ENCODE data around the gene ADAMTS6.

Gene ADAMTS6

DNA sequence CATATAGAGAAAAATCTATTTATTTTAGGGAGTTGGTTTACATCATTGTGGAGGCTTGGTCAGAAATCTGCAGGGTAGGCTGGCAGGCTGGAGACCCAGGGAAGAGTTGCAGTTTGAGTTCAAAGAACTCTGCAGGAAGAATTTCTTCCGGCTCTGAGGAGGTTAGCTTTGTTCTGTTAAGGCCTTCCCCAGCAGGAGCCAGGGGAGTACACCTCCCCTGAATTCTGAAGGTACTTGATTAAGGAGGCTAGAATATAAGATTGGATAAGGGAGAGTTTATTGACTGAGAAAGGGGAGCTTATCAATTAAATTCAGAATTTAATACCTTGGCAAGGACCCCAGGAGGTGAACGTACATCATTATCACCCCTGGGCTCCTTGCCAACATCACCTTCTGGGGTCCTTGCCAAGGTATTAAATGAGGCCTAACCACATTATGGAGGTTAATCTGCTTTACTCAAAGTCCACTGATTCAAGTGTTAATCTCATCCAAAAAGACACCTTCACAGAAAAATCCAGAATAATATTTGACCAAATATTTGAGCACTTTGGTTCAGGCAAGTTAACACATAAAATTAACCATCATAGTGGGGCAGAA lies 361.3 kb downstream of the ADAMTS6 start:
- Histone ChIP-seq H3K27me3 (ENCODE audit: control insufficient read depth, low read length) (no peaks in the 10 kb centered on the region), H3K4me2 (ENCODE audit: low read length) (no peak overlapping the region), H3K27ac (ENCODE audit: low read depth, low read length) (no peak overlapping the region), H3K79me2 (ENCODE audit: control insufficient read depth, low read length) (no peaks in the 10 kb centered on the region), H3K9me3 (ENCODE audit: control insufficient read depth, insufficient read depth, low read length) (no peaks in the 10 kb centered on the region), H3K9me2 (replicated peaks; ENCODE audit: control insufficient read depth, low read length) (no peaks in the 10 kb centered on the region), H3K4me1 (ENCODE audit: control insufficient read depth, low read length) (peaks cover 17% of the 10 kb centered on the region), H4K20me1 (ENCODE audit: control insufficient read depth, insufficient read depth, low read depth, low read length) (no peaks in the 10 kb centered on the region), H3F3A (ENCODE audit: control insufficient read depth, insufficient read depth) (no peaks in the 10 kb centered on the region), H3K4me3 (ENCODE audit: low read length) (no peak overlapping the region), H3K36me3 (ENCODE audit: control insufficient read depth, low read length) (no peaks in the 10 kb centered on the region)
- no peak for TF ChIP-seq EZH2phosphoT487 (IDR thresholded peaks at IDR 0.05; ENCODE audit: borderline replicate concordance, low read length)
- TF ChIP-seq, protein P1, sequence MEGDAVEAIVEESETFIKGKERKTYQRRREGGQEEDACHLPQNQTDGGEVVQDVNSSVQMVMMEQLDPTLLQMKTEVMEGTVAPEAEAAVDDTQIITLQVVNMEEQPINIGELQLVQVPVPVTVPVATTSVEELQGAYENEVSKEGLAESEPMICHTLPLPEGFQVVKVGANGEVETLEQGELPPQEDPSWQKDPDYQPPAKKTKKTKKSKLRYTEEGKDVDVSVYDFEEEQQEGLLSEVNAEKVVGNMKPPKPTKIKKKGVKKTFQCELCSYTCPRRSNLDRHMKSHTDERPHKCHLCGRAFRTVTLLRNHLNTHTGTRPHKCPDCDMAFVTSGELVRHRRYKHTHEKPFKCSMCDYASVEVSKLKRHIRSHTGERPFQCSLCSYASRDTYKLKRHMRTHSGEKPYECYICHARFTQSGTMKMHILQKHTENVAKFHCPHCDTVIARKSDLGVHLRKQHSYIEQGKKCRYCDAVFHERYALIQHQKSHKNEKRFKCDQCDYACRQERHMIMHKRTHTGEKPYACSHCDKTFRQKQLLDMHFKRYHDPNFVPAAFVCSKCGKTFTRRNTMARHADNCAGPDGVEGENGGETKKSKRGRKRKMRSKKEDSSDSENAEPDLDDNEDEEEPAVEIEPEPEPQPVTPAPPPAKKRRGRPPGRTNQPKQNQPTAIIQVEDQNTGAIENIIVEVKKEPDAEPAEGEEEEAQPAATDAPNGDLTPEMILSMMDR (IDR thresholded peaks at IDR 0.05; ENCODE audit: low read depth, low read length, poor library complexity, severe bottlenecking): no peak

DNA sequence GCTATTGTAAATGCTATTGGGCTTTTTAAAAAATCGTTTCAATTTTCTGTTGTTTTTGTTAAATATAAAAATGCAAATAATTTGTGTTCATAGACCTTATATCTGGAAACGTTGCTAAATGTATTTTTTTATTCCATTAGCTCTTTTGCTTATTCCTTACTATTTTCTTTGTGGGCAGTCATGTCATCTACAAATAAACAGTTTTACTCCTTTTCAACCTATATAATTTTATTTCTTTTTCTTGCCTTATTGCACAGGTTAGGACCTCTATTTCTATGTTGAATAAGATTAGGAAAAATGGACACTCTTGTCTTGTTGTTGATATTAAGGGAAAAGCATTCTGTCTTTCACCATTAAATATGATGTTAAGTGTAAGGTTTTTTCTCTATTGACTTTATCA lies 364.2 kb downstream of the ADAMTS6 start:
- H3F3A ChIP-seq (ENCODE audit: control insufficient read depth, insufficient read depth): no peaks in the 10 kb centered on the region
- H3K4me2 ChIP-seq (ENCODE audit: low read length): no peak overlapping the region
- TF ChIP-seq, protein P1 (IDR thresholded peaks at IDR 0.05; ENCODE audit: low read depth, low read length, poor library complexity, severe bottlenecking): no peak
- no peak for TF ChIP-seq EZH2phosphoT487 (IDR thresholded peaks at IDR 0.05; ENCODE audit: borderline replicate concordance, low read length)

DNA sequence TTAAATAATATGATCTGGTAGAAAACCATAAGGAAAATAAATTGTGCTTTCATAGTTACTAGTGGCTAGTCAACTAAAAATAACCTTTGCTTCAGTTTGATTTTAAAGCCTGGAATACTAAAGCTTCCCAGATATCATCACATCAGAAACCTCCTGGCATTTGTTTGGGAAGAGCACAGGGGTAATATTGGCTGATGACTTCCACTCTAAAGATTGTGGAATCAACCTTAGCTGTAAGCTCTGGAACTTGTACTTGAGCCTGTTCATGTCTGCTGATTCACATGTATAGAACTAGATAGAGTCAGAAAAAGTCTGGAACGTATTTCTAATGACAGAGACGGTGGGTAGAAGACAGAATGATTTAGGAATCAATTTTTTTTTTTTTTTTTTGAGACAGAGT lies 367.9 kb downstream of the ADAMTS6 start:
- no peaks in the 10 kb centered on the region for H3K9me3 ChIP-seq (ENCODE audit: control insufficient read depth, insufficient read depth, low read length)
- TF ChIP-seq, protein P1 (IDR thresholded peaks at IDR 0.05; ENCODE audit: low read depth, low read length, poor library complexity, severe bottlenecking): no peak
- TF ChIP-seq EZH2phosphoT487 (IDR thresholded peaks at IDR 0.05; ENCODE audit: borderline replicate concordance, low read length): no peak

More for the DNA sequence above, 364.2 kb downstream of the ADAMTS6 start:
- no peaks in the 10 kb centered on the region for H3K79me2 ChIP-seq (ENCODE audit: control insufficient read depth, low read length)
- no peaks in the 10 kb centered on the region for H3K9me2 ChIP-seq (replicated peaks; ENCODE audit: control insufficient read depth, low read length)
- H4K20me1 ChIP-seq (ENCODE audit: control insufficient read depth, insufficient read depth, low read depth, low read length): no peaks in the 10 kb centered on the region
- H3K27me3 ChIP-seq (ENCODE audit: control insufficient read depth, low read length): no peaks in the 10 kb centered on the region
- no peaks in the 10 kb centered on the region for H3K4me1 ChIP-seq (ENCODE audit: control insufficient read depth, low read length)
- H3K9me3 ChIP-seq (ENCODE audit: control insufficient read depth, insufficient read depth, low read length): no peaks in the 10 kb centered on the region
- H3K36me3 ChIP-seq (ENCODE audit: control insufficient read depth, low read length): no peaks in the 10 kb centered on the region
- no peak overlapping the region for H3K27ac ChIP-seq (ENCODE audit: low read depth, low read length)
- no peak overlapping the region for H3K4me3 ChIP-seq (ENCODE audit: low read length)

More for the DNA sequence above, 367.9 kb downstream of the ADAMTS6 start:
- no peaks in the 10 kb centered on the region for H3K36me3 ChIP-seq (ENCODE audit: control insufficient read depth, low read length)
- no peaks in the 10 kb centered on the region for H3K27me3 ChIP-seq (ENCODE audit: control insufficient read depth, low read length)
- H3K27ac ChIP-seq (ENCODE audit: low read depth, low read length): no peak overlapping the region
- no peak overlapping the region for H3K4me3 ChIP-seq (ENCODE audit: low read length)
- H3K4me2 ChIP-seq (ENCODE audit: low read length): no peak overlapping the region
- H4K20me1 ChIP-seq (ENCODE audit: control insufficient read depth, insufficient read depth, low read depth, low read length): no peaks in the 10 kb centered on the region
- H3K79me2 ChIP-seq (ENCODE audit: control insufficient read depth, low read length): no peaks in the 10 kb centered on the region
- H3K9me2 ChIP-seq (replicated peaks; ENCODE audit: control insufficient read depth, low read length): no peaks in the 10 kb centered on the region
- H3F3A ChIP-seq (ENCODE audit: control insufficient read depth, insufficient read depth): no peaks in the 10 kb centered on the region
- no peaks in the 10 kb centered on the region for H3K4me1 ChIP-seq (ENCODE audit: control insufficient read depth, low read length)
